Right hindlimb (tissue), 1 donor: ENCODE measurements around the gene GADD45B.
"Not testable (repeated sequence)": the region's sequence is repeated elsewhere in the genome, so short reads cannot be mapped to it uniquely, and the experiment has no call there.

Experiments used
- DNase-seq: peaks from one replicate; pipeline ENCODE4 v3.0.0-alpha.2; 2018

GADD45B gene

GRCh38 chr19:2469915-2470200 lies 6.1 kb upstream of the GADD45B start:
- not testable (repeated sequence) for DNase-seq

DNA sequence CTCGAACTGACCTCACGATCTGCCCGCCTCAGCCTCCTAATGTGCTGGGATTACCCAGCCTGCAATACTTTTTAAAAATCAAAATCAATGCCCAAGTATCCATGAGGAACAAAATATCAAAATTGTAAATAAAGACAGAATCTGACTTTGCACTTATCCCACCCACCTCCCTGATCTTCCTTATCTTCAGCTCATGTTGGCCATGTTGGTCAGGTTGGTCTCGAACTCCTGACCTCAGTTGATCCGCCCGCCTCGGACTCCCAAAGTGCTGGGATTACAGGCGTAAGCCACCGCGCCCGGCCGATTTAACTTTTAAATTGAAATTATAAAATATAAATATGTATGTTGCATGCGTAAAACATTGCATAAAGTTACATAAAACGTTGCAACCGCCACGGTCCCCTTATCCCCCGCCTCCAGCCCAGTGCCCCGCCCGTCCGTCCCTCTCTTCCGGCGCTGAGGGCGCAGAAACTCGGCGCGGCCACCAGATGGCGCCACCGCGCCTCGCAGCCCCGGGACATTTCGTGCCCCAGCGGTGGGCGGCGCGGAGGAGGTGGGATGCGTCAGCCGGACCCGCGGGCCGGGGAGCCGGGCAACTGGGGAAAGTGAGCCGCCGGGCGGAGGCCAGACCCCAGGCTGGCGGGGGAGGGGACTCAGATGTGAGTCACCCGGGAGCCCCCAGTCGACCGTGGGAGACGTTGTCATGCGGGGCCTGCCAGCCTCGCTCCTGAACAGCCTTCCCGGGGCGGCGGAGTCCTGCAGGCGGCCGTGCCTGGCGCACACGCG lies 1.5 kb upstream of the GADD45B start:
- DNase-seq, result peak; percentile 91

DNA sequence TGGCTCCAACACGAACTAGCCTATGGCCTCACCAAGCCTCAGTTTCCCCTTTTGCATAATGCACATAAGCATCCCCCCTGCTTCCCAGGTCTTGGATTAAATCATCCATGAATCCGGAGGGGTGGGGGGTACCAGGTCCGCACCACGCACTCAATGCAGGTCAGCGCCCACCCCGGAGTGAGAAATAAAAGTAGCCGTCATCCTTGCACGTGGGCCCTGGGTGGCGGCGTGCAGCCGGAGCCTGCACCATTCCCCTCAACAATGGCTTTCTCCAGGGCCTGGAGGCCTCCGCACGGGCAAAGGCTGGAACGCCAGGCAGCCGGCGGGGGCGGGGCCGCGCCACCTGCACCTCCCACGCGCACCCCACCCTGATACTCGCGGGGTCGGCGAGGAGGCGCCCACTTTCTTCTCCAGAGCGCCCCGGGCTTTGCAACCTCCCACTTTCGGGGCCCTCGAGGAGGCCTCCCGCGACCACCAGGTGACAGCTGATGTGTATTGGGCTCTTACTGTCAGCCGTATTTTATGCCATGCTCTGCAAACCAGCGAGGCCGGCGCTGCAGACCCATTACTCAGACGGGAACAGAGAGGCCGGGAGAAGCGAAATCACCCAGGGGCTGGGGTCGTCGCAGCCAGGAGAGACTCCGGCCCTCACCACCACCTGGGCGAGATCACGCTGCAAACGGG lies 767 bp upstream of the GADD45B start:
- DNase-seq, result peak; percentile 70

- DNase-seq, result peak; percentile 64
Measured at GRCh38 chr19:2476451-2477140, 669 bp downstream of the GADD45B start.

DNA sequence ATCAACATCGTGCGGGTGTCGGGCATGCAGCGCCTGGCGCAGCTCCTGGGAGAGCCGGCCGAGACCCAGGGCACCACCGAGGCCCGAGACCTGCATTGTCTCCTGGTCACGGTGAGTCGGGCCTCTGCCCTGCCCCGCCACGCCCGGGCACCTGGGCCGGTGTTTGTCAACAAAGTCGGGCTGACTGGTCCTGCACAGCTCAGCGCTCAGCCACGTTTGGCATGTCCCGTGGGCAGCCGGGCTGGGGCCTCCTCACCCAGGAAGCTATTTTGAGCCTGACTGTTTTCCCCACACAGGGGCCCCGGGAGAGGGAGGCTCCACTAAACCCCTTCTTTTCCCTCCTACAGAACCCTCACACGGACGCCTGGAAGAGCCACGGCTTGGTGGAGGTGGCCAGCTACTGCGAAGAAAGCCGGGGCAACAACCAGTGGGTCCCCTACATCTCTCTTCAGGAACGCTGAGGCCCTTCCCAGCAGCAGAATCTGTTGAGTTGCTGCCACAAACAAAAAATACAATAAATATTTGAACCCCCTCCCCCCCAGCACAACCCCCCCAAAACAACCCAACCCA lies 1.3 kb downstream of the GADD45B start:
- peak; percentile 44 for DNase-seq

DNA sequence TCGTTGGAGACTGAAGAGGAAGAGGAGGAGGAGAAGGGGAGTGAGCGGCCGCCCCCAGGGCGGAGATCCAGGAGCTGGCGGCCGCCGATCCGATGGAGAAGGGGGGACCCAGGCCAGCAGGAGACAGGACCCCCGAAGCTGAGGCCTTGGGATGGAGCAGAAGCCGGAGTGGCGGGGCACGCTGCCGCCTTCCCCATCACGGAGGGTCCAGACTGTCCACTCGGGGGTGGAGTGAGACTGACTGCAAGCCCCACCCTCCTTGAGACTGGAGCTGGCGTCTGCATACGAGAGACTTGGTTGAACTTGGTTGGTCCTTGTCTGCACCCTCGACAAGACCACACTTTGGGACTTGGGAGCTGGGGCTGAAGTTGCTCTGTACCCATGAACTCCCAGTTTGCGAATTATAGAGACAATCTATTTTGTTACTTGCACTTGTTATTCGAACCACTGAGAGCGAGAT lies 1.8 kb downstream of the GADD45B start:
- peak; percentile 53 for DNase-seq

- DNase-seq, result peak; percentile 69
Measured at GRCh38 chr19:2478278-2478755, 2.4 kb downstream of the GADD45B start.

- peak; percentile 87 for DNase-seq
Measured at GRCh38 chr19:2478756-2479555, 3.0 kb downstream of the GADD45B start.

GRCh38 chr19:2479556-2480194 lies 3.7 kb downstream of the GADD45B start:
- no peak for DNase-seq

DNA sequence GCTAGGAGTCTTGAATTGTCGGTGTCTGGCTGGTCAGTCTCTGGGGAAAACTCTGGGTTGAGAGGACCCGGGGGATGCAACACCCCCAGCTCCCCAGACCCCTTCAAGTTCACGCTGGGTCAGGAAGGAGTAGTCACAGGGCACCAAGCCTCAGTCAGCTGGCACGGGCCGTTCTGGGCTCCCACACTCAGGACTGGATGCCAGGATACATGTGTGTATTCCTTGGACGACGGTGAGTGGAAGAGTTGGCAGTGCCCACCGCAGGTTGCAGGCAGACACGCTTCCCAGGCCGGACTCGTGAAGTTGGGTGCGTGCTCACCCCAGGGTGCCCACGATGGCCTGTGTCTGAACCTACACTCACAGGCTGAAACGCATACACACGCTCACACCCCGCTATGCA lies 5.5 kb downstream of the GADD45B start:
- no peak for DNase-seq

GRCh38 chr19:2482354-2483038 lies 6.6 kb downstream of the GADD45B start:
- DNase-seq, result no peak

- DNase-seq, result no peak
Measured at GRCh38 chr19:2483084-2483483, 7.2 kb downstream of the GADD45B start.

DNA sequence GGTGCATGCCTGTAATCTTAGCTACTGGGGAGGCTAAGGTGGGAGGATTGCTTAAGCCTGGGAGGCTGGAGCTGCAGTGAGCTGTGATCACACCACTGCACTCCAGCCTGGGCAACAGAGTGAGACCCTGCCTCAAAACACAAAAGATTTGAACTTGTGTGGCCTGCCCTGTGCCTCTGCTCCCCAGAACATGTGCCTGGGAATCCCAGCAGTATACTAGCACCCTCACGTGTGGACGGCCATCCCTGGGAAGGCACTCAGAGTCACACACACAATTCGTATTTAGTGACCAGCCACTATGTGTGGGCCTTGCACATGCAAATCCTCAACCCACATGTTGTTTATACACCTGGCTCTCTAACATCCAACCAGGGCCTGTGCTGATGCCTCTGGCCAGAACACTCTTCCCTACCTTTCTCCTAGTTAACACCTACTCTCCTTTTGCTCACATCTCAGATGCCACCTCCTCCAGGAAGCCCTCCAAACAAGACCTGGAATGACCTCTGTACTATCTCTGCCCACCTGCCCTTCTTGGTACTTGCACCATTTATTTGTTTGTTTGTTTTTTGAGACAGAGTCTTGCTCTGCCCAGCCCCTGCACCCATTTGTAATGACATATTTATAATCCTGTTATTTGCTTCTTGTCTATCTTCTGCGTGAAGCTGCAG lies 7.7 kb downstream of the GADD45B start:
- DNase-seq, result no peak

- no peak for DNase-seq
Measured at GRCh38 chr19:2484178-2484937, 8.4 kb downstream of the GADD45B start.

DNA sequence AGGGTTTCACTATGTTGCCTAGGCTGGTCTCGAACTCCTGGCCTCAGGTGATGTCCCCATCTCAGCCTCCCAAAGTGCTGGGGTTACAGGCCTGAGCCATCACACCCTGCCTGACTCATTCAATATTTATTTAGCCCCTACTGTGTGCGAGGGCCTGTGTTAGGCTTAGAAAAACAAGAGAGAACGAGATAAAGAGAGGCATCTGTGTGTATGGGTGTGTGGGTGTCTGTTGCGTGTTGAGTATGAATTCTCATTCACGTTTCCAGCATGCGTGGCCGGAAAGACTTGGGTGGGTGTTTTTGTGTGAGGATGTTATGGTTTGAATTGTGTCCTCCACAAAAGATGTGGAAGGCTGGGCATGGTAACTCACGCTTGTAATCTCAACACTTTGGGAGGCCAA lies 9.5 kb downstream of the GADD45B start:
- no peak for DNase-seq

DNA sequence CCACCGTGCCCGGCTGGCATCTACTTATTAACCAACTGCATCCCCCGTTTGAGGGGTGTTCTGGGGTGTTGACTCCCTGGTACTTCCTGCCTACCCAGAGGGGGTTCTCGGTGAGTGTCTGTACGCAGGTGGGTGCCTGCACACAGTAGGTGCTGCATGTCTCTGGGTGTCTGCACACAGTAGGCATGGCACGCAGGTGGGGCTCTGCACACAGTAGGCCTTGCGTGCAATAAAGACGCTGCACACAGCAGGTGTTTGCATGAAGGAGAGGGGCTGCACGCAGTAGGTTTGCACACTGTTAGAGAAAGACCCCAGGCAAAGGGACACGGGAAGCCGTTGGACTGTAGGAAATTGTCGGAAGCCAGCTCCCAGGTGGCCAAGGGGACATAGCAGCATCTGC lies 11.2 kb downstream of the GADD45B start:
- no peak for DNase-seq

DNA sequence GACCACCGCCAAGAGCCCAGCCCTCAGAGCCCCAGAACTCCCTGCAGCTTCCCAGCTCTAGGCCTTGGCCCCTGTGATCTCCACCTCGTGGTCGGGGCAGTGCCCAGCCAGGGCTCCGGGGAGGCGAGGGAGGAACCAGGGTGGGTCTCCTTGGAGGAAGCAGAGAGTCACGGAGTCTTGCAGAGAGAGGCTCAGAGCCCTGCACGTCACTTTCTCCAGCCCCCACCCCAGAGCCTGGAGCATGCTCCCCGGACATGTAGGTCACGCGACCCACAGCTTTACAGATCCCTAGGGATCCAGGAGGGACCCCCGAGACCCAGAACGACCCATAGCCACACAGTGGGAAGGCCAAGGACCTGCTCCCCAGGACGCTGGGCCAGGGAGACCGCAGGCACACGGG lies 11.9 kb downstream of the GADD45B start:
- no peak for DNase-seq

- DNase-seq, result no peak
Measured at GRCh38 chr19:2488405-2488941, 12.5 kb downstream of the GADD45B start.

DNA sequence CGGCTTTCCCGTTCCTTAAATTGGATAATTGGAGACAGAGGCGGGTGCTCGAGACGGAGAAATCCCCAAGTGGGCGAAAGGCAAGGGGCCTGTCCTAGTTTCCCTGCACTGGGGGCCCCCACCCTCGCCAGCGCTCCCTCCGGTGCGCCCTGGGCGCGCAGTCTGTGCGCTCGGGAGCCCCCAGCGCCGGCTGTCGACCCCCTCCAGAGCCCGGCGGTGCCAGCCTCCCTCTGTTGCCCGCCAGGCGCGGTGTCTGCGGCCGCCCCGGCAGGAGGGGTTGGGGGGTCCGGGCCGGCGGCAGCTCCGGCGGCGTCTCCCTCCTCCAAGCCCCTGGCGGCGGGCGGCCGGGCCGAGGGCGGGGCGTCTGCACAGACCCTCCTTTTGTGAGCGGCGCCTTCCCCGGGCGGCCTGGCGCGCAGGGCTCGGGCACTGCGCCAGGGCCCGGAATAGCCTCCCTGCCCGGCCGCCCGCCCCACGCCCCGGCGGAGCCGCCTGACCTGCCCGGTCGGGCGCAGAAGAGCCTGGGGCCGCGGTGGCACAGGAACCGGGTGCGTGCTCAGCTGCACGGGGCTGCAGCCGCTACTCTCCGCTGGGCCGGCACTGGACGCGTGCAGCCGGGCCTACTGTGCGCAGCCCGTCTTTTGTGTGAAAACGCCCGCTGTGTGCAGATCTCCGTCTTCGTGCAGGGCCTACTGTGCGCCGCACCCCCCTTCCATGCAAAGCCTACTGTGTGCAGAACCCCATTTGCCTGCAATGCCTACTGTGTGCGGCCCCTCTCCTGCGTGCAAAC lies 13.2 kb downstream of the GADD45B start:
- DNase-seq, result peak; percentile 78
